HG02870 (cell line): ENCODE results near the gene CD59.
A peak's percentile ranks its signal among the peaks of the same experiment; 100 is the strongest.
"Not testable (repeated sequence)": the region's sequence is repeated elsewhere in the genome, so short reads cannot be mapped to it uniquely, and the experiment has no call there.

Source experiments
- ATAC-seq: cut with Tn5 transposase; IDR thresholded peaks from one replicate; pipeline ENCODE4 v1.9.1; 2021; ENCODE audit warnings: mild to moderate bottlenecking, moderate library complexity; ENCODE audit not compliant: unreplicated experiment

CD59 gene

DNA sequence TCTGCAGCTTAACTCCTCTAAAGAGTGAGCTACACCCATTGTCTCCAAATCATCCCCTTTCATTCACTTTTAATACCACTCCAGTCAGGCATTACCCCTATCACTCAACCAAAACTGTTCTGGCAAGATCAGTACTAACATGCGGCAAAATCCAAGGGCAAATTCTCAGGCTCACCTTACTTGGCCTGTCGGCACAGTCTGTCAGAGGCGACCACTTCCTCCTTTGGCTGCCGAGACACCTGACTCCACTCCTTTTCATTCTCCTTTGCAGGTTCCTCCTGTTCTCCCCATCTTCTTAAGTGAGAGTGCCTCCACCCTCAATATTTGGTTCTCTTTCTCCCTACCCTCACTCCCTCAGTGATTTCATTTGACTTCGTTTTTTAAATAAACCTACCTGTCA is 39.8 kb downstream of the CD59 start:
- no peak for ATAC-seq

DNA sequence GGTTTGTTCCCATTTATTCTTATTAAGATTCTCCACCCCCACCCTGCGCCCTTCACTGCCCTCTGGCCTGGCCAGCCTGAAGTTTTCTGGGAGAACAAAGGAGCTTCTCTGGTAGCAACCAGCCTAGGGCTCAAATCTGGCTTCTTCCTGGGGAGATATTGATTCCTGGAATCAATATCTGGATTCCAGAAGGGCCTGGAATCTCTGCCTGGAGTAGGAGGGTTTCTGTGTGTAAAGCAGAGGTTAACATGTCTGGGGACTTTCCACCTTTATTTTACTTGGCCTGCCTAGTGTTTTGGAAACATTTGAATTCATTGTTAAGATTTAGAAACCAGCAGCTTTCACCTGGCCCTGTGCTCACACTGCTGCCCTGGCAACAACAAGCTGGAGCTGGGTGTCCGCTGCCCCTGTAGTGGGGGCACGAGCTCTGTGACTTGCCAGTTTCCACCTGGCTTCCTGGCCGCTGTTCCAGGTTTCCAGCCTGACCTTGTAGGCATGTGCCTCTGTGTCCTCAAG is 41.1 kb downstream of the CD59 start:
- no peak for ATAC-seq

DNA sequence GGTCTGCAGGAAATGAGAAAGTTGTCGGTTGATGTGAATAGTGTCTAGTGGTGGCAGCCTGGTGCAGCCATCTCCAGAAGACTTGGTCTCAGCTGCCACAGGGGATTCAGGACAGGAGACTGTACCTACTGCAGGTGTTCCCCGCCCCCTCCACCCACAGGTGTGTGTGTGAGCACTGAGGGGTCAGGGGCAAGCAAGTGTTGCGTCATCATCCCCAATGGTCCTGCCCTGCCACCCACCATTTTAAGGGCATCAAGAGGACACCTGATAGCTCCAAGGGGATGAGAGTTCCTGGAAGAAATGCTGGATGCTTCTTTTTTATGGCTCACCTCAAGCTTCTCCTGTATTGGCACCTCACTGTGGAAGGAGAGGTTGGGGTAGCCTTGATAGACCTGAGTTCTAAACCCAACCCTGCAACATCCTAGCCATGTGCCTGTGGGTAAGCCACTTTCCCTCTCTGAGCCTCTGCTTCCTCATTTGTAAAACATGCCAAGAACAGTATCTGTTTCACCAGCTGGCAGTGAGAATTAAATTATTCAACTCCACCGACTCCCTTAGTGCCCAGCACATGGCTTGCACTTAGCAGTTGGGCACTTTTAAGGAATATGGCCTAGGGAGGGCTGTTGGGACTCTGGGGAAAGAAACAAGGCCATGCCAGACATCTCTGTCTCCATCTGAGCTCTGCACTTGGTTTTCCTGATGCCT is 41.7 kb downstream of the CD59 start:
- no peak for ATAC-seq

DNA sequence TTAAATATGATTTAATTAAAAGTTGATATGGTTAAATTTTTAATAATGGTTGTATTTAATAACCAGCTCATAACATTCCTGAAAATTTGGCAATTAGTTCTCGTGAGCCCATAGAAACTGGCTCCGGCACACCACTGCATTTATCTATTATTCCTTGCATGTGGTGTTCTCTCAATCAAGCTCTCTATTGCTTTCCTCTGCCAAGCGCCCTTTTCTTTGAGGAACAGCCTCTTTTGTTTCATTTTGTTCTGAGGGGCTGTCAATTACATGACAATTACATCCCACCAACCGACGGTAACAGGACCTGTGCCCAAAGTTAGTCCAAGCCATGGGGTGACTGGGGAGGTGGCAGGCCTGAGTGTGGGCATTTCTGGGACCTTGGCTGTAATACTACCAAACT is 43.7 kb downstream of the CD59 start:
- no peak for ATAC-seq

GRCh38 chr11:33692013-33692504 is 44.2 kb downstream of the CD59 start:
- no peak for ATAC-seq

GRCh38 chr11:33691066-33691864 is 45.0 kb downstream of the CD59 start:
- no peak for ATAC-seq

DNA sequence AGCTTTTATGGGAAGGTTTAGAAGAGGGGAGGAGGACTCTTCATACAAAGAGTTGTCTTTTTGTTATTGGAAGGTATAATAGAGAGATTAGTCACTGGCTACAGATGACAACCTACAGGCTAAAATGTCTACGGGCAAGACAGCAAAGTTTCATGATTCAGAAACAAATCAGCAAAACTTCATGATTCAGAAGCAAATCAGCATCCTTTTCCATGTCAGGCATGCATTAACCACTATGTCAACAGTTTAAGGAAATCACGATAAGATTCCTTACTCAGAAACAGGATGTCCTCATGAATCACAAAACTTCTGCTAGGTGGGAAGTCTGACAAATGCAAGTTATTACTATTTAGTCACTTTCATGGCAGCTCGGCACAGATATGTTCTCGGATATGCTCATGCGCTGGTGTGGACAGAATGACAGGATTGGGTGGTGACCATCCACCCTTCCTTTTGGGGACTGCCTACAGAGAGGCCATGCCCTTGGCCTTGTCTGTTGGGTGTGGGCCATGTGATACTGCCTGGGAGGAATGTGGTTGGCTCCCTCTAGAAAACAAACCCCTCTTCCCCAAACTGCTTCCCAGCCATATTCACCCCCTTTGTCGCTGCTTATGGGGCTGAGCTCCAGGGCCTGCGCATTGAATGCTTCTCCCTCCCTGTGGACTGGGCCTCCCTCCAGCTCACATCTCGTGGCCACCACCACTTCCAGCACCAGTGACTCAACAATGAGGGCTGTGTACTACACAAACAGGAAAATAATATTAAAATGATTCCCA is 45.7 kb downstream of the CD59 start:
- no peak for ATAC-seq

GRCh38 chr11:33689501-33689900 is 46.7 kb downstream of the CD59 start:
- no peak for ATAC-seq

DNA sequence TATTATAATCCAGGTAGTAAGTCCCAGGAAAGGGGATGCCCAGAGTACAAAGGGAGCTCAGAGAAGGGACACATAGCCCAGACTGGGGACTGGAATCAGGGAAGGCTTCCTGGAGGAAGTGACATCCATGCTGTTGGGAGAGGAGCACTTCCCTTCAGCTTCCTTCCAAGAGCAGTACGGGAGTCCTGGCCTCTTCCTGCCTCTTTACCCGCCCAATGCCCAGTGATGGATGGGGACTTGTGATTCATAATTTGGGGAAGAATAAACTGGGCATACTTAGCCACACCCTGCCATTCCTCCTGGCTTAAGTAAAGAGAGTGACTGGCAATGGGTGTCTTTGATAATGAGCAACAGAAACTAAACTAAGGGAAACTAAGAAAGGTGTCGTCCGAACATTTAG is 47.1 kb downstream of the CD59 start:
- ATAC-seq: no peak

- peak; percentile 86 for ATAC-seq
These were observed 48.3 kb downstream of the CD59 start for GRCh38 chr11:33687733-33688479.

DNA sequence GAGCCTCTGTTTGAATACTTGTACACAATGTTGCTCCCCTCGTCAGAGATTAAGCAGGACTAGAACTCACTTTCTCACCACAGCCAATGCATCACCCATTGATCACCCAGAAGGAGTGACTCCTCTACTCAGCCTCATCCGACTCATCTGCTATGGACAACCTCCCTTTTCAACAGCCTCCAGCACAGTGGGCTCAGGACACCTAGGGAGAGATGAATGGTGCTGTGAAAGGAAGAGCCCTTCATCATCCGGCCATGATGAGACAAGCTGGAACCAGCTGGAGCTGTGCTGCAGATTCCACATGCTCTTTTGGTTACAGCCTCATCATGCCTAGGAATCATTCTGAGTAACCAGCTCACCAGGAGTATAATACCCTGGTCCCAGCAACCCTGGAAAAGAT is 51.1 kb downstream of the CD59 start:
- no peak for ATAC-seq

DNA sequence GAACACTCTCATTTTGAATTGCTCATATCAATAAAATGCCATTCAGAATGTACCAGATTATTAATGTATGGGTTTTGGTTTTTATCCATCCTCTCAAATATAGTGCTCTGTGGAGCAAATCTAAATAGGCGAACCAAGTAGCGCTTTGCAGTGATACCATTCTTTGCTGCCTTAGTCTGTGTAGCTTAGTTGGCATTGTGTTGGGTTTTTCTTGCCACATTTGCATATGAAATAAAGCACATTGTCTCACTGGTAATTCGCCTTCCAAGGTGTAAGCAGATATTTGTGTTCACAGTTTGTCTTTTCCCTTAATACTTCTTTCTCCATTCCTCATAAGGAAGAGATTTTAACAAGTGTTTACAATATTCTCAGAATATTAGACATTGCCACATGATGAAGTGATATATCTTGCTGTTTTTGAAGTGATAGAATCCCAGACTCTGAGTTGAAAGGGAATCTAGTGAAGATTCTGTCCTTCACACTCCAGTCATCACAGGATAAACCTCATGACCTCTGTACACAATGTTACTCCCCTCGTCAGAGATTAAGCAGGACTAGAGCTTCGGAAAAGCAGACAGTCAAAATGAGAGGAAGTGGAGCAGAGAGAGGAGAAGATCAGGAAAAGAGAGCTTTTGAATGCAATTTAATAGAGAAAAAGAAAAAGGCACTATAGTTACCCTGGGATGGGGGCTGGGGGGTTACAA is 52.1 kb downstream of the CD59 start:
- no peak for ATAC-seq

GRCh38 chr11:33682446-33682845 is 53.8 kb downstream of the CD59 start:
- no peak for ATAC-seq

DNA sequence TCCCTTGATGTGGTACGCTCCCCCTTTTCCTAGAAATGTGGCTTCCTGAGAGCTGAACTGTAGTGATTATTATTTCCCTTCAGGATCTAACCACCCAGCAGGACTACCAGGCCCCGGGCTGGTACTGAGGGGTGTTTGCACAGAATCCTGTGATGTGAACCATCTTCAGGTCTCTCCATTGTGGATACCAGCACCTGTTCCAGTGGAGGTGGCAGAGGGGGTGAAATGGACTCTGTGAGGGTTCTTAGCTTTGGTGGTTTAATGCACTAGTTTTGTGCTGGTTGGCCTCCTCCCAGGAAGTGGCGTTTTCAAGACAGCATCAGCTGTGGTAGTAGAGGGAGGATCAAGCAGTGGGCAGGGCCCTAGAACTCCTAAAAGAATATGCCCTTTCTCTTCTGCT is 54.2 kb downstream of the CD59 start:
- no peak for ATAC-seq

- not testable (repeated sequence) for ATAC-seq
These were observed 57.6 kb downstream of the CD59 start for GRCh38 chr11:33678616-33679015.

GRCh38 chr11:33674035-33674814 is 62.0 kb downstream of the CD59 start:
- ATAC-seq: no peak

DNA sequence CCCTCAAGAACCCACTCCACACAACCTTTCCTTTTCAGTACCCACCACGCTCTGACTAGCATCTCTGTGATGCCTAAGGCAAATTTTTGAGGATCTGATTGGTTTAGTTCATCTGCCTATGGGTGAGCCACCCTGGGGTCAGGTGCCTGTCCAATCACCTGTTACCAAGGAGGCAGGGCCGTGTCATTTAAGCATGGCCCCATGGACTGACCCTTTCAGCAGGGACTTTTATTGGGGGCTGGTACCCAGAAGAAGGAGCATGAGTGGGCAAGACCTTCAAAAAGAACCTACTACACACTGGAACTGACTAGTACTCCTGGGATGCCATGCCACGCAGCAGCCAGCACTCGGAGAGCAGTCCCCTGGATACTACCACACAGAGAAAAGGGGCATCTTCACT is 64.0 kb downstream of the CD59 start:
- ATAC-seq: no peak

GRCh38 chr11:33670250-33671011 is 65.8 kb downstream of the CD59 start:
- no peak for ATAC-seq
